IgD-negative memory B cell (primary cell): ENCODE data around the gene FNDC3B. TPM values are rescaled to one million over a fixed set of nuclear protein-coding genes. Genes with fewer than 3 reads are reported as not detected.
"Not testable (repeated sequence)": the region's sequence is repeated elsewhere in the genome, so short reads cannot be mapped to it uniquely, and the experiment has no call there.

Experiments
- H3K27ac Mint-ChIP-seq, 3 donors: one replicate each; pipeline ENCODE4 v1.8.0; 2020 to 2022; ENCODE audit warnings: mild to moderate bottlenecking in 3 of 3, mixed read lengths in 3 of 3, moderate library complexity in 1 of 3
- H3K27me3 Mint-ChIP-seq: one replicate; pipeline ENCODE4 v1.8.0; 2021; ENCODE audit warnings: mixed read lengths
- H3K36me3 Mint-ChIP-seq: one replicate; pipeline ENCODE4 v1.8.0; 2020; ENCODE audit warnings: mild to moderate bottlenecking, mixed read lengths
- H3K4me1 Mint-ChIP-seq, 3 donors: one replicate each; pipeline ENCODE4 v1.8.0; 2020 to 2022; ENCODE audit warnings: mixed read lengths in 3 of 3, mild to moderate bottlenecking in 1 of 3
- H3K4me3 Mint-ChIP-seq, 4 donors: one replicate each; pipeline ENCODE4 v1.8.0; 2020 to 2022; ENCODE audit warnings: mild to moderate bottlenecking in 4 of 4, mixed read lengths in 4 of 4, moderate library complexity in 3 of 4
- H3K9me3 Mint-ChIP-seq, 3 donors: one replicate each; pipeline ENCODE4 v1.8.0; 2020 to 2021; ENCODE audit warnings: mixed read lengths in 3 of 3, mild to moderate bottlenecking in 1 of 3
- polyA plus RNA-seq: library from polyadenylated mRNA; unstranded; fragments of 300-500 nt; fragmentation: Illumina TruSeq; gene quantifications from one replicate; pipeline ENCODE4 v1.2.3, GENCODE V29; 2021

FNDC3B gene
- polyA plus RNA-seq, 1 donor from 2014 or later, result 3.5 TPM

- H3K4me1 Mint-ChIP-seq, result no peaks in the 10 kb centered on the region
- no peak overlapping the region for H3K4me3 Mint-ChIP-seq
- H3K27me3 Mint-ChIP-seq, result no peaks in the 10 kb centered on the region
- H3K36me3 Mint-ChIP-seq, result peaks cover 10% of the 10 kb centered on the region
- H3K9me3 Mint-ChIP-seq, result peaks cover 6 to 15% (median 13%) of the 10 kb centered on the region in 3 donors
- H3K27ac Mint-ChIP-seq, result no peak overlapping the region
Measured at GRCh38 chr3:172239218-172239790, 199.9 kb downstream of the FNDC3B start.

DNA sequence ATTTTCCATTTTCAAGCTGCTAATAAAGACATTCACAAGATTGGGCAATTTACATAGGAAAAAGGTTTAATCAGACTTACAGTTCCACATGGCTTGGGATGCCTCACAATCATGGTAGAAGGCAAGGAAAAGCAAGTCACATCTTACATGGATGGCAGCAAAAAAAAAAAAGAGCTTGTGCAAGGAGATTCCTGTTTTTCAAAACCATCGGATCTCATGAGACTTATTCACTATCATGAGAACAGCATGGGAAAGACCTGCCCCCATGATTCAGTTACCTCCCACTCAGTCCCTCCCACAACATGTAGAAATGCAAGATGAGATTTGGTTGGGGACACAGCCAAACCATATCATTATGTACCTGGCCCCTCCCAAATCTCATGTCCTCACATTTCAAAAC lies 202.0 kb downstream of the FNDC3B start:
- Mint-ChIP-seq H3K27me3 (no peaks in the 10 kb centered on the region), H3K27ac (no peak overlapping the region), H3K36me3 (peaks cover 10% of the 10 kb centered on the region), H3K9me3 (peaks cover 6 to 15% (median 13%) of the 10 kb centered on the region in 3 donors), H3K4me3 (peak overlapping the region in 1 of 4 donors; percentile 65), H3K4me1 (no peaks in the 10 kb centered on the region)

DNA sequence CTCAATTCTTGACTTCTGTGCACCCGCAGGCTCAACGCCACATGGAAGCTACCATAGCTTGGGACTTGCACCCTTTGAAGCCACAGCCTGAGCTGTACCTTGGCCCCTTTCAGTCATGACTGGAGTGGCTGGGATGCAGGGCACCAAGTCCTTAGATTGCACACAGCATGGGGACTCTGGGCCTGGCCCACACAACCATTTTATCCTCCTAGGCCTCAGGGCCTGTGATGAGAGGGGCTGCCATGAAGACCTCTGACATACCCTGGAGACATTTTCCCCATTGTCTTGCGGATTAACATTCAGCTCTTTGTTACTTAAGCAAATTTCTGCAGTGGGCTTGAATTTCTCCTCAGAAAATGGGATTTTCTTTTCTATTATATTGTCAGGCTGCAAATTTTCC lies 203.1 kb downstream of the FNDC3B start:
- not testable (repeated sequence) for H3K27me3 Mint-ChIP-seq, H3K36me3 Mint-ChIP-seq, H3K4me1 Mint-ChIP-seq, H3K4me3 Mint-ChIP-seq, H3K27ac Mint-ChIP-seq
- peaks cover 6 to 15% (median 13%) of the 10 kb centered on the region in 3 donors for H3K9me3 Mint-ChIP-seq

DNA sequence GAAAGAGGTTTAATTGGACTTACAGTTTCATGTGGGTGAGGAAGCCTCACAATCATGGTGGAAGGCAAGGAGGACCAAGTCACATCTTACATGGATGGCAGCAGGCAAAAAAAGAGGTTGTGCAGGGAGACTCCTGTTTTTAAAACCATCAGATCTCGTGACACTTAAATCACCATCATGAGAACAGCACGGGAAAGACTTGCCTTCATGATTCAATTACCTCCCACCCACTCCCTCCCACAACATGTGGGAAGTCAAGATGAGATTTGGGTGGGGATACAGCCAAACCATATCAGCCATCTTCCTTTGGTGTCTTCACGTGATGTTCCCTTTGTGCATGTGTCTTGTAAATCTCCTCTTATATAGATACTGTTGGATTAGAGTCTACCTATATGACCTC lies 204.0 kb downstream of the FNDC3B start:
- not testable (repeated sequence) for H3K27me3 Mint-ChIP-seq, H3K4me1 Mint-ChIP-seq, H3K4me3 Mint-ChIP-seq, H3K36me3 Mint-ChIP-seq
- peaks cover 6 to 15% (median 13%) of the 10 kb centered on the region in 3 donors for H3K9me3 Mint-ChIP-seq
- H3K27ac Mint-ChIP-seq, result peak overlapping the region in 1 of 3 donors; percentile 26

DNA sequence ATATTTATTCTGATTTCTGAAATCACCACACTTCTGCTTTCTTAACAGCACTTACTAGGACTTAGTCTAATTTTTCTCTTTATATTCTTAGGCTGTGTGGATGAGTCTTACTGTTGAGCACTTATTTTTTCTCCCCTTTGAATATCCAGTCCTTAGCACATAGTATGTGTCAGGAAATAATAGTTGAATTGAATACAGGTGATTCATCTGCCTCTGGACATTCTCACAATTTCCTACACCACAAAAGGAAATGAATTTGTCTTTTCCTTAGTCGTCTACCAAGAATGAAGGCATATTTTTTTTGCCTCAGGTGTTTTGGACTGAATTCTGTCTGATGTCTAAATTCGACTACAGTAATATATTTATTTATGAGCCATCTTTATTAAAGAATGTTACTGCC lies 204.6 kb downstream of the FNDC3B start:
- H3K27ac Mint-ChIP-seq, result no peak overlapping the region
- no peaks in the 10 kb centered on the region for H3K27me3 Mint-ChIP-seq
- peaks cover 6 to 15% (median 13%) of the 10 kb centered on the region in 3 donors for H3K9me3 Mint-ChIP-seq
- peaks cover 10% of the 10 kb centered on the region for H3K36me3 Mint-ChIP-seq
- H3K4me3 Mint-ChIP-seq, result no peak overlapping the region
- no peaks in the 10 kb centered on the region for H3K4me1 Mint-ChIP-seq

GRCh38 chr3:172245241-172245640 lies 205.9 kb downstream of the FNDC3B start:
- Mint-ChIP-seq H3K36me3 (peaks cover 8% of the 10 kb centered on the region), H3K4me1 (no peaks in the 10 kb centered on the region), H3K9me3 (peaks cover 6 to 15% (median 13%) of the 10 kb centered on the region in 3 donors), H3K27ac (no peak overlapping the region), H3K27me3 (no peaks in the 10 kb centered on the region), H3K4me3 (no peak overlapping the region)

DNA sequence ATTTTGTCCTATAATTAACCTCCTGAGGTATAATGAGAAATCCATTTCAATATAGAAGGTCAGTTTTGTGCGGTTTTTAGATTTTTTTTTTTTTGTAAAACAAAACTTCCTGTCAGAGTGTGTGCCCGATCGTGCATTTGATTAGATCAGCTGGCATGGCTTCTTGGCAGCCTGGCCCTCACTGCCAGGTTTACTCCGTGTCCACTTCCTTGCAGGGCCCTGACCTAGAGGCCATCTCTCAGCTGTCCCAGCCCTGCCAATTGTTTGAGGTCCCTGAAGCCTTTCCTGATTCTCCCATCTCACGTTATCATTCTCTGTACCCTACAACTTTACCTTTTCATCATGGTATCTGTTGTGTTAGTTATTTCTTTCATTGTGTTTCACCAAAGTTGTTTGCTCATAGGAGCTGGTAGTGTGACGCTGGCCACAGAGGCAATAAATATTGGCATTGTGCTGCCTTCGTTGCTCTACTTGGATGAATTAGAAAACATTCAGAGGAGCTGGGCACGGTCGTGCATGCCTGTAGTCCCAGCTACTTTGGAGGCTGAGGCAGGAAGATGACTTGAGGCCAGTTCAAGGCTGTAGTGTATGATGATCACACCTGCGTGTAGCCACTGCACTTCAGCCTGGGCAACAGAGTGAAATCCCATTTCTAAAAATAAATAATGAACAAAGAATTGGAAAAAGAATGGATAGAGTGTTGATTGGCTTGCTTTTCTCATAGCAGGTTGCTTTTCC lies 206.9 kb downstream of the FNDC3B start:
- peaks cover 6 to 14% (median 13%) of the 10 kb centered on the region in 3 donors for H3K9me3 Mint-ChIP-seq
- no peak overlapping the region for H3K4me3 Mint-ChIP-seq
- no peaks in the 10 kb centered on the region for H3K27me3 Mint-ChIP-seq
- no peak overlapping the region for H3K27ac Mint-ChIP-seq
- H3K4me1 Mint-ChIP-seq, result no peaks in the 10 kb centered on the region
- H3K36me3 Mint-ChIP-seq, result peaks cover 7% of the 10 kb centered on the region

DNA sequence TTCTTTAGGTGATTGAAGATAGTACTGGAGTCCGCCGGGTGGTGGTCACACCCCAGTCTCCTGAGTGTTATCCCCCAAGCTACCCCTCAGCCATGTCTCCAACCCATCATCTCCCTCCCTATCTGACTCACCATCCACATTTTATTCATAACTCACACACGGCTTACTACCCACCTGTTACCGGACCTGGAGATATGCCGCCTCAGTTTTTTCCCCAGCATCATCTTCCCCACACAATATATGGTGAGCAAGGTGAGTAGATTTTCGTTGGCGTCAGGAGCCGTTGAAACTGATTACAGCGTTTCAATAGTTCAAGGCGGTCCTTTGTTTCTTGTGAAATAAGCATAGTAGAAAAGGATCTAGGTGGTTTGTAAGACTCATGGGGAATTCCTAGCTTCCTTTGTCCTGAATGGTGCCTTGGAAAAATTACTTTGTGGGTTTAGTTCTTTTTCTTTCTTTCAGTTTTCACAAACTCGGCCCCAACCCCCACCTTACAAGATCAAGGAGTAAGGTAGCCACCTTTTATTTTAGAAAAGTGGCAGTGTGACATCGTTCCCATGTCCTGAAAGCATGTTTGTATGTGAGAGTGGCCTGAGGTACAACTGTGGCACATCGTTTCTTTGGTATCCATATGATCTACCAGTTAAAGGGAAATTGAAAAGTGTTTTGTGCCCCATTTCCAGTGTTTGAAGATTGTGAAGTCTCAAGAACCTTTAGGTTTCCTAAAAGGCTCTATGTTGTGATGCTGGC lies 208.3 kb downstream of the FNDC3B start:
- Mint-ChIP-seq H3K36me3 (peaks cover 12% of the 10 kb centered on the region), H3K9me3 (peaks cover 6 to 10% (median 6%) of the 10 kb centered on the region in 3 donors), H3K27me3 (no peaks in the 10 kb centered on the region), H3K4me1 (no peaks in the 10 kb centered on the region), H3K27ac (no peak overlapping the region), H3K4me3 (no peak overlapping the region)

- Mint-ChIP-seq H3K4me3 (no peak overlapping the region), H3K4me1 (no peaks in the 10 kb centered on the region), H3K27ac (no peak overlapping the region), H3K36me3 (peaks cover 7% of the 10 kb centered on the region), H3K9me3 (no peaks in the 10 kb centered on the region), H3K27me3 (no peaks in the 10 kb centered on the region)
Measured at GRCh38 chr3:172249039-172249438, 209.7 kb downstream of the FNDC3B start.

DNA sequence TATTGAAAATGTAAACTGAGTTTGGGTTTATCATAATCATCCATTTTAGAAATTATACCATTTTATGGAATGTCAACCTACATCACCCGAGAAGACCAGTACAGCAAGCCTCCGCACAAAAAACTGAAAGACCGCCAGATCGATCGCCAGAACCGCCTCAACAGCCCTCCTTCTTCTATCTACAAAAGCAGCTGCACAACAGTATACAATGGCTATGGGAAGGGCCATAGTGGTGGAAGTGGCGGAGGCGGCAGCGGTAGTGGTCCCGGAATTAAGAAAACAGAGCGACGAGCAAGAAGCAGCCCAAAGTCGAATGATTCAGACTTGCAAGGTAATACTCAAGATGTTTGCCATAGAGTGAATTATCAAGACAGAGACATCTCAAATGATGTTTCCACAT lies 211.8 kb downstream of the FNDC3B start:
- Mint-ChIP-seq H3K36me3 (peaks cover 7% of the 10 kb centered on the region), H3K4me3 (no peak overlapping the region), H3K9me3 (no peaks in the 10 kb centered on the region), H3K27me3 (no peaks in the 10 kb centered on the region), H3K27ac (no peak overlapping the region), H3K4me1 (peaks cover 0 to 1% (median 0%) of the 10 kb centered on the region in 3 donors)

- no peaks in the 10 kb centered on the region for H3K27me3 Mint-ChIP-seq
- no peak overlapping the region for H3K27ac Mint-ChIP-seq
- no peaks in the 10 kb centered on the region for H3K9me3 Mint-ChIP-seq
- peaks cover 9% of the 10 kb centered on the region for H3K36me3 Mint-ChIP-seq
- H3K4me3 Mint-ChIP-seq, result no peak overlapping the region
- H3K4me1 Mint-ChIP-seq, result peaks cover 0 to 1% (median 0%) of the 10 kb centered on the region in 3 donors
Measured at GRCh38 chr3:172253200-172253599, 213.8 kb downstream of the FNDC3B start.

DNA sequence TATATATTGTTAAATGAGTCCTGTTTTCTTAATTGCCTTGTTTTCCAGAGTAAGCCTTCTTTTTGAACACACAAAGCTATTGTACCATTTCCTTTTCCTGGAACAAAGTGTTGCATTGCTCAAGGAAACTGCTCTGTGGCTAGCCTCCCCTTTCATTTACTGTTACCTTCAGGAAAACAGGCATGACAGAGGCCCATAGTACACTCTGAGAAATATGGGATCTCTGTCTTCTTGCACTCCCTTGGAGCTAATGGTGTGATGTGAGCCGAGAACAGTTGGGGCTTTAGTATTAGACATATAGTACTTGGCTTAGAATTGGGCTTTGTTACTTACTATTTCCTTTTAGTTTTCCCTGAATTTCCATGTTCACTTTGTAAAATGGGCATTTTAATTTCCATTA lies 215.2 kb downstream of the FNDC3B start:
- Mint-ChIP-seq H3K4me3 (no peak overlapping the region), H3K9me3 (no peaks in the 10 kb centered on the region), H3K4me1 (peaks cover 0 to 1% (median 0%) of the 10 kb centered on the region in 3 donors), H3K27ac (peak overlapping the region in 1 of 3 donors; percentile 27), H3K27me3 (no peaks in the 10 kb centered on the region), H3K36me3 (peaks cover 9% of the 10 kb centered on the region)

- H3K27me3 Mint-ChIP-seq, H3K9me3 Mint-ChIP-seq, H3K4me3 Mint-ChIP-seq, H3K27ac Mint-ChIP-seq, H3K4me1 Mint-ChIP-seq, H3K36me3 Mint-ChIP-seq: not testable (repeated sequence)
Measured at GRCh38 chr3:172255321-172255720, 215.9 kb downstream of the FNDC3B start.

- H3K27ac Mint-ChIP-seq, result no peak overlapping the region
- no peaks in the 10 kb centered on the region for H3K27me3 Mint-ChIP-seq
- peaks cover 0 to 1% (median 0%) of the 10 kb centered on the region in 3 donors for H3K4me1 Mint-ChIP-seq
- peaks cover 9% of the 10 kb centered on the region for H3K36me3 Mint-ChIP-seq
- no peaks in the 10 kb centered on the region for H3K9me3 Mint-ChIP-seq
- H3K4me3 Mint-ChIP-seq, result no peak overlapping the region
Measured at GRCh38 chr3:172256101-172256734, 216.8 kb downstream of the FNDC3B start.
